ENCODE measurements around the gene S100B. TPM values are rescaled to one million over a fixed set of nuclear protein-coding genes. Genes with fewer than 3 reads are reported as not detected.

S100B gene
- total and polyA plus RNA-seq, 2 of the 8 experiments (the other 6 are each of a cell fraction or from before 2014, with no cell fraction given), result 0.36 to 0.69 TPM

- no peak for TF ChIP-seq CBX5 (IDR thresholded peaks at IDR 0.05; ENCODE audit: low read depth, low read length)
- no peak for TF ChIP-seq RBBP5 (IDR thresholded peaks at IDR 0.05; ENCODE audit: borderline replicate concordance, low read depth, low read length)
- no peak for TF ChIP-seq KDM5A (IDR thresholded peaks at IDR 0.05; ENCODE audit: low read length)
- TF ChIP-seq TAF1 (IDR thresholded peaks at IDR 0.05; ENCODE audit: low read depth, low read length), result no peak
- TF ChIP-seq CHD7 (IDR thresholded peaks at IDR 0.05; ENCODE audit: insufficient replicate concordance, low read length), result no peak
- no peak for TF ChIP-seq CHD2 (IDR thresholded peaks at IDR 0.05; ENCODE audit: low read length)
- TF ChIP-seq USF2 (IDR thresholded peaks at IDR 0.05; ENCODE audit: low read length), result no peak
These were observed 38.7 kb upstream of the S100B start (continued) for GRCh38 chr21:46643379-46644177.

Measured in H1 (cell line).